Transverse colon (tissue), 4 donors: ENCODE measurements around the gene DDX17. TPM values are rescaled to one million over a fixed set of nuclear protein-coding genes. Genes with fewer than 3 reads are reported as not detected.

Experiments
- DNase-seq: peaks from one replicate; pipeline ENCODE4 v3.0.0-alpha.2; 2019
- H3K27ac ChIP-seq, 4 donors: fragments of 200-600 bp; sonication (generic); 2 replicates each; pipeline ENCODE4 v1.5.1; 2016 to 2018; ENCODE audit warnings: inconsistent platforms in 4 of 4
- H3K27me3 ChIP-seq: fragments of 200-600 bp; sonication (generic); 2 replicates; pipeline ENCODE4 v1.5.1; 2017; ENCODE audit warnings: inconsistent platforms
- H3K36me3 ChIP-seq, 4 donors: fragments of 200-600 bp; sonication (generic); 2 replicates each; pipeline ENCODE4 v1.5.1; 2017 to 2019; ENCODE audit warnings: inconsistent platforms in 4 of 4
- H3K4me1 ChIP-seq, 4 donors: fragments of 200-600 bp; sonication (generic); 2 replicates each; pipeline ENCODE4 v1.5.1; 2017 to 2020; ENCODE audit warnings: inconsistent platforms in 4 of 4
- H3K4me3 ChIP-seq, 4 donors: fragments of 200-600 bp; sonication (generic); 1 replicate in 1 of 4; 2 replicates in 3 of 4; pipeline versions ENCODE4 v1.5.1 to v1.6.1; 2017 to 2019; ENCODE audit warnings: inconsistent platforms in 4 of 4
- H3K9me3 ChIP-seq, 2 donors: fragments of 200-600 bp; sonication (generic); 2 replicates each; pipeline ENCODE4 v1.5.1; 2017 to 2019; ENCODE audit warnings: inconsistent platforms in 2 of 2
- CTCF ChIP-seq, 5 experiments: fragments of 200-600 bp in 3 of 5; fragments of 450-650 bp in 2 of 5; sonication (generic) in 3 of 5; IDR thresholded peaks; 1 replicate in 2 of 5; 2 replicates in 3 of 5; pipeline ENCODE4 v1.5.1; 2016 to 2017; ENCODE audit warnings: antibody characterized with exemption in 5 of 5, inconsistent platforms in 3 of 5, mild to moderate bottlenecking in 2 of 5, moderate library complexity in 1 of 5
- EP300 ChIP-seq: sonication (generic); formaldehyde crosslinking; IDR thresholded peaks from one replicate; pipeline ENCODE4 v1.6.1; 2017; ENCODE audit warnings: antibody characterized with exemption, low read depth
- POLR2A ChIP-seq: fragments of 450-650 bp; IDR thresholded peaks from one replicate; pipeline ENCODE4 v1.6.1; 2016; ENCODE audit warnings: antibody characterized with exemption, mild to moderate bottlenecking, moderate library complexity
- POLR2AphosphoS5 ChIP-seq, 3 donors: sonication (generic); formaldehyde crosslinking; IDR thresholded peaks; one replicate each; pipeline ENCODE4 v1.6.1; 2016; ENCODE audit warnings: antibody characterized with exemption in 3 of 3
- WGBS, 2 donors: methylation state at CpG; one replicate each; pipeline ENCODE4 v1.1.5; 2018; ENCODE audit warnings: low coverage in 1 of 2; 5-methylcytosine and 5-hydroxymethylcytosine counted together
- in situ Hi-C, 4 donors: fragments of 200-750 bp; cut with MboI; loops; one replicate each; pipeline versions ENCODE4 v1.15.0 to v1.15.1; 2017; ENCODE audit warnings: low sequenced_read_pairs in 3 of 4, low pct_ligation_motif_present in 1 of 4, low pct_unique_long_range_greater_than_20kb in 1 of 4
- intact Hi-C: fragments of 100-400 bp; cut with DNase I; formaldehyde crosslinking; loops from one replicate; pipeline ENCODE4 v1.15.1; 2023; ENCODE audit warnings: low total_unique reads
- total RNA-seq, 4 donors: library from RNA; depleted of rRNA; stranded (reverse); fragments of >200 nt; gene quantifications; one replicate each; pipeline ENCODE4 v1.1.0, GENCODE V29; 2016

Gene DDX17
- total RNA-seq, 4 donors from 2014 or later = 506 to 1,034 (median 728) TPM

- in situ Hi-C loops (no loop called here), intact Hi-C loops (no loop called here)
- H3K4me3 ChIP-seq = no peak overlapping the region
- WGBS, 2 donors = 96 to 100% methylated on average over 1 to 2 of the region's 2 CpGs
- no peaks in the 10 kb centered on the region for H3K27me3 ChIP-seq
- H3K27ac ChIP-seq = no peak overlapping the region
- no peaks in the 10 kb centered on the region for H3K36me3 ChIP-seq
- peaks cover 0 to 3% (median 0%) of the 10 kb centered on the region in 4 donors for H3K4me1 ChIP-seq
- no peak for TF ChIP-seq POLR2A
- TF ChIP-seq POLR2AphosphoS5 (IDR thresholded peaks at IDR 0.05) = no peak
- no peak for TF ChIP-seq CTCF (IDR thresholded peaks at IDR 0.05)
- no peak for TF ChIP-seq EP300
- DNase-seq = no peak
- no peaks in the 10 kb centered on the region for H3K9me3 ChIP-seq
Observed at GRCh38 chr22:38519453-38520250, 13.5 kb upstream of the DDX17 start.

- 75 to 82% methylated on average over 1 to 4 of the region's 4 CpGs for WGBS, 2 donors
- Histone ChIP-seq H3K27ac (no peak overlapping the region), H3K9me3 (no peaks in the 10 kb centered on the region), H3K4me1 (peaks cover 0 to 3% (median 0%) of the 10 kb centered on the region in 4 donors), H3K27me3 (no peaks in the 10 kb centered on the region), H3K4me3 (no peak overlapping the region), H3K36me3 (no peaks in the 10 kb centered on the region)
- in situ Hi-C loops (no loop called here), intact Hi-C loops (no loop called here)
- TF ChIP-seq CTCF (IDR thresholded peaks at IDR 0.05) = no peak
- no peak for TF ChIP-seq POLR2AphosphoS5 (IDR thresholded peaks at IDR 0.05)
- no peak for TF ChIP-seq EP300
- no peak for TF ChIP-seq POLR2A
- DNase-seq = peak; percentile 64
Observed at GRCh38 chr22:38518620-38519019, 12.5 kb upstream of the DDX17 start.

- peak; percentile 28 for DNase-seq
- TF ChIP-seq EP300 (no peak), POLR2AphosphoS5 (IDR thresholded peaks at IDR 0.05) (no peak), CTCF (IDR thresholded peaks at IDR 0.05) (peak in 3 of 5 experiments; percentile 15 to 25 (median 18))
- in situ Hi-C loops = no loop called here
- no peaks in the 10 kb centered on the region for H3K27me3 ChIP-seq
- intact Hi-C loops = no loop called here
- H3K4me3 ChIP-seq = no peak overlapping the region
- H3K27ac ChIP-seq = no peak overlapping the region
- H3K4me1 ChIP-seq = no peaks in the 10 kb centered on the region
- no peaks in the 10 kb centered on the region for H3K9me3 ChIP-seq
- WGBS, 2 donors = 68 to 100% methylated on average over 1 of the region's 1 CpG
- H3K36me3 ChIP-seq = no peaks in the 10 kb centered on the region
Observed at GRCh38 chr22:38513063-38513462, 7.0 kb upstream of the DDX17 start.

- TF ChIP-seq POLR2A = no peak
- TF ChIP-seq EP300 = no peak
- TF ChIP-seq CTCF (IDR thresholded peaks at IDR 0.05) = no peak
- no peak for TF ChIP-seq POLR2AphosphoS5 (IDR thresholded peaks at IDR 0.05)
- H3K36me3 ChIP-seq = no peaks in the 10 kb centered on the region
- WGBS, 2 donors = 88% methylated on average over 4 to 5 of the region's 5 CpGs
- H3K27me3 ChIP-seq = no peaks in the 10 kb centered on the region
- H3K27ac ChIP-seq = no peak overlapping the region
- intact Hi-C loops (no loop called here), in situ Hi-C loops (no loop called here)
- H3K4me3 ChIP-seq = no peak overlapping the region
- H3K9me3 ChIP-seq = no peaks in the 10 kb centered on the region
- peaks cover 0 to 8% (median 3%) of the 10 kb centered on the region in 4 donors for H3K4me1 ChIP-seq
- no peak for DNase-seq
Observed at GRCh38 chr22:38510416-38510970, 4.4 kb upstream of the DDX17 start.
